ENCODE measurements around the gene YPEL2. TPM values are rescaled to one million over a fixed set of nuclear protein-coding genes. Genes with fewer than 3 reads are reported as not detected.
A peak's percentile ranks its signal among the peaks of the same experiment; 100 is the strongest.
"Not testable (repeated sequence)": the region's sequence is repeated elsewhere in the genome, so short reads cannot be mapped to it uniquely, and the experiment has no call there.

Gene YPEL2
- total RNA-seq, 1 experiment from 2014 or later = 4.7 TPM

- H3K36me3 ChIP-seq (ENCODE audit: control insufficient read depth in 1 of 2, insufficient read depth in 2 of 2, low read length in 2 of 2) = no peaks in the 10 kb centered on the region
- BruUV-seq (replicated peaks) = no TSS peak
- H2AFZ ChIP-seq (ENCODE audit: low read depth, low read length, poor library complexity, severe bottlenecking) = peak overlapping the region; percentile 57
- TF ChIP-seq YY1 (IDR thresholded peaks at IDR 0.05; ENCODE audit: extremely low read depth, insufficient replicate concordance, low read depth, low read length) (peak; percentile 37), CEBPB (IDR thresholded peaks at IDR 0.05; ENCODE audit: low read depth) (no peak), CBX3 (IDR thresholded peaks at IDR 0.05; ENCODE audit: low read depth) (peak; percentile 61; the same call in 1 of the 2 replicates), CTCF (IDR thresholded peaks at IDR 0.05 in 2 of 3, conservative IDR thresholded peaks at IDR 0.05 in 1 of 3; ENCODE audit: borderline replicate concordance in 1 of 3, insufficient read depth in 1 of 3, low read depth in 2 of 3, low read length in 2 of 3) (peak; percentile 84 to 99 (median 97)), RAD21 (IDR thresholded peaks at IDR 0.05; ENCODE audit: low read depth) (peak; percentile 98)
- ATAC-seq (peak; percentile 93), DNase-seq (ENCODE audit: low read depth, low spot score) (peak; percentile 78)
- H3K27ac ChIP-seq (ENCODE audit: low read depth, low read length) = no peak overlapping the region
- no peaks in the 10 kb centered on the region for H3K27me3 ChIP-seq (ENCODE audit: insufficient read depth, low read length)
- no peak overlapping the region for H3K9ac ChIP-seq (ENCODE audit: low read length)
- H3K79me2 ChIP-seq (ENCODE audit: insufficient read depth, low read length) = no peaks in the 10 kb centered on the region
- H3K9me2 ChIP-seq (ENCODE audit: insufficient read depth) = no peaks in the 10 kb centered on the region
- H3K4me1 ChIP-seq (ENCODE audit: control insufficient read depth in 1 of 2, insufficient read depth in 2 of 2, low read length in 2 of 2) = peaks cover 3 to 13% of the 10 kb centered on the region in 2 experiments; a peak in 3 of 4 replicates
- H3K4me3 ChIP-seq (replicated peaks in 1 of 2; ENCODE audit: low read depth in 1 of 2, low read length in 2 of 2) = no peak overlapping the region
- ChIA-PET RAD21 (ENCODE audit: low non-redundant PET in 1 of 2, low total read pairs in 2 of 2, uncharacterized antibody in 2 of 2, unreplicated experiment in 2 of 2) (interaction anchor here (0.6 to 1.5 kb wide), 7 partner anchors 130 to 726 kb away, joined by 3 to 11 read pairs (median 4); no protein-coding TSS in a partner anchor), CTCF (interaction anchor here (0.6 to 3.8 kb wide), 24 partner anchors 8 to 727 kb away, joined by 3 to 58 read pairs (median 4); partner anchors contain the start of genes GDPD1, PTRH2 and VMP1), POLR2A (interaction anchor here (0.6 to 1.0 kb wide), 4 partner anchors 12 to 396 kb away, joined by 3 read pairs; partner anchors contain the start of genes PTRH2 and VMP1)
- peak overlapping the region; percentile 29 for H3K4me2 ChIP-seq (ENCODE audit: low read length)
- H3K9me3 ChIP-seq (ENCODE audit: control insufficient read depth in 1 of 2, insufficient read depth in 1 of 2, low read depth in 1 of 2, low read length in 2 of 2) = no peaks in the 10 kb centered on the region
- intact Hi-C loops (cut with micrococcal nuclease) = loop anchor here (1.0 to 5.0 kb wide), 4 partner anchors 130 to 726 kb away; no protein-coding TSS in a partner anchor
- H4K20me1 ChIP-seq (ENCODE audit: insufficient read depth) = no peaks in the 10 kb centered on the region
These were observed 20.4 kb upstream of the YPEL2 start for GRCh38 chr17:59311051-59311468.

- not testable (repeated sequence) for H3K4me3 ChIP-seq (replicated peaks in 1 of 2; ENCODE audit: low read depth in 1 of 2, low read length in 2 of 2); ATAC-seq; BruUV-seq (replicated peaks); H3K4me2 ChIP-seq (ENCODE audit: low read length); H3K9me2 ChIP-seq (ENCODE audit: insufficient read depth); H3K36me3 ChIP-seq (ENCODE audit: control insufficient read depth in 1 of 2, insufficient read depth in 2 of 2, low read length in 2 of 2); H3K9me3 ChIP-seq (ENCODE audit: control insufficient read depth in 1 of 2, insufficient read depth in 1 of 2, low read depth in 1 of 2, low read length in 2 of 2); H3K27ac ChIP-seq (ENCODE audit: low read depth, low read length); H3K9ac ChIP-seq (ENCODE audit: low read length); H4K20me1 ChIP-seq (ENCODE audit: insufficient read depth); DNase-seq (ENCODE audit: low read depth, low spot score); H3K79me2 ChIP-seq (ENCODE audit: insufficient read depth, low read length); H3K27me3 ChIP-seq (ENCODE audit: insufficient read depth, low read length)
- Histone ChIP-seq H3K4me1 (ENCODE audit: control insufficient read depth in 1 of 2, insufficient read depth in 2 of 2, low read length in 2 of 2) (peaks cover 3 to 13% of the 10 kb centered on the region in 2 experiments; a peak in 3 of 4 replicates), H2AFZ (ENCODE audit: low read depth, low read length, poor library complexity, severe bottlenecking) (peak overlapping the region; percentile 57)
- ChIA-PET CTCF (interaction anchor here (0.9 to 3.8 kb wide), 17 partner anchors 9 to 727 kb away, joined by 3 to 58 read pairs (median 4); no protein-coding TSS in a partner anchor), POLR2A (interaction anchor here (0.8 to 1.0 kb wide), 3 partner anchors 13 to 396 kb away, joined by 3 read pairs; partner anchors contain the start of genes PTRH2 and VMP1), RAD21 (ENCODE audit: low non-redundant PET in 1 of 2, low total read pairs in 2 of 2, uncharacterized antibody in 2 of 2, unreplicated experiment in 2 of 2) (interaction anchor here in 1 of 2 experiments (1.3 to 1.5 kb wide), 2 partner anchors 129 to 247 kb away, joined by 4 to 11 read pairs; no protein-coding TSS in a partner anchor)
- intact Hi-C loops (cut with micrococcal nuclease) = loop anchor here (1.0 to 5.0 kb wide), 4 partner anchors 130 to 726 kb away; no protein-coding TSS in a partner anchor
These were observed 19.9 kb upstream of the YPEL2 start for GRCh38 chr17:59311521-59311920.

Measured in HCT116 (cell line).